NCI-H2227 (cell line): ENCODE data around the gene NWD2.
"Not testable (repeated sequence)": the region's sequence is repeated elsewhere in the genome, so short reads cannot be mapped to it uniquely, and the experiment has no call there.

ENCODE experiments used
- DNase-seq: peaks from one replicate; lab custom pipeline; 2025; ENCODE audit not compliant: unreplicated experiment; lab: John Stamatoyannopoulos, UW

The NWD2 gene

GRCh38 chr4:37392521-37393255 lies 148.1 kb downstream of the NWD2 start:
- DNase-seq: no peak

GRCh38 chr4:37393321-37393720 lies 148.8 kb downstream of the NWD2 start:
- no peak for DNase-seq

- DNase-seq: no peak
Measured at GRCh38 chr4:37393889-37394288, 149.3 kb downstream of the NWD2 start.

DNA sequence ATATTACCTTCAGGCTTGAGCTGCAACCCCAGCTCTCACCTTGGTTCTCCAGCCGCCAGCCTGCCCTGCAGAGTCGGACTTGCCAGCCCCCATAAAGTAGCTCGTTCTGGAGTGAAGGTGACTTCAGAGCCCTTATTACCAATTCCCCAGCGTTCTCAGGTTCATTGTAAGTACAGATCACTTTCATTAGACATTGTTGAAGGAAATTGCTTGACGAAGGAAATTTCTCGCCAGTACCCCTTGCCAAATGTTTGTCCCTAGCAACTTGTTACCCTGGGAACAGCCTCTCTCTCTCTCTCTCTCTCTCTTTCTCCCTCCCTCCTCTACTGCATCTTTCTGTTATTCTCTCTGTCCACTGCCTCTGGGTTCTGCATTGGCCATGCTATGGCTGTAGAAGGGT lies 153.0 kb downstream of the NWD2 start:
- DNase-seq: no peak

DNA sequence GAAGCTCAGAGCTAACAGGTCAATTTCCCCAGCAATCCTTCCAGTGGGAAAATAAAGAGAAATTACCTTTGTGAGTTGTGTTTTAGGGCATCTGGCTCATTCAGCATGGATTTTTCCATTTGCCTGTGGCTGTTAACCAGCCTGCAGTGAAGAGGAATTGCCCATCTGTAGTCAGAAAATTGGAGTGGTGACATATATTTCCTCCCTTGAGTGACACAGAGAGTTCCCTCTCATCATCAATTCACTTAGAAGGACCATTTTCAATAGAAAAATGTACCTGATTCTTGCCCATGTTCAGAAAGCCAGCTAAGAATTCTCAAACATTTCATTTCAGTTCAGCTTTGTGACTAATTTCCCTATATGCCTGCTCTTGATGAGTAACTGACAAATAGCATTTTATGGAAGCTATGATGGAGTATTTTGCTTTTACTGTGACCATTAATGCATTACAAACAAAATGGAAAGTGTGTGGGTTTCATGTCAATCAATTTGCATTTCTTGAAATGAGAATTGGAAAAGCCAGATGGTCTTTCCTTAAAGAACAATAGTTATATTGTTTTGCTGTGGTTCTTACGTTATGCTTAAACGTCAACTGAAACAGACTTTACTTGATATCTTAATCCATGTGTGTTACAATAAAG lies 155.8 kb downstream of the NWD2 start:
- DNase-seq: no peak

DNA sequence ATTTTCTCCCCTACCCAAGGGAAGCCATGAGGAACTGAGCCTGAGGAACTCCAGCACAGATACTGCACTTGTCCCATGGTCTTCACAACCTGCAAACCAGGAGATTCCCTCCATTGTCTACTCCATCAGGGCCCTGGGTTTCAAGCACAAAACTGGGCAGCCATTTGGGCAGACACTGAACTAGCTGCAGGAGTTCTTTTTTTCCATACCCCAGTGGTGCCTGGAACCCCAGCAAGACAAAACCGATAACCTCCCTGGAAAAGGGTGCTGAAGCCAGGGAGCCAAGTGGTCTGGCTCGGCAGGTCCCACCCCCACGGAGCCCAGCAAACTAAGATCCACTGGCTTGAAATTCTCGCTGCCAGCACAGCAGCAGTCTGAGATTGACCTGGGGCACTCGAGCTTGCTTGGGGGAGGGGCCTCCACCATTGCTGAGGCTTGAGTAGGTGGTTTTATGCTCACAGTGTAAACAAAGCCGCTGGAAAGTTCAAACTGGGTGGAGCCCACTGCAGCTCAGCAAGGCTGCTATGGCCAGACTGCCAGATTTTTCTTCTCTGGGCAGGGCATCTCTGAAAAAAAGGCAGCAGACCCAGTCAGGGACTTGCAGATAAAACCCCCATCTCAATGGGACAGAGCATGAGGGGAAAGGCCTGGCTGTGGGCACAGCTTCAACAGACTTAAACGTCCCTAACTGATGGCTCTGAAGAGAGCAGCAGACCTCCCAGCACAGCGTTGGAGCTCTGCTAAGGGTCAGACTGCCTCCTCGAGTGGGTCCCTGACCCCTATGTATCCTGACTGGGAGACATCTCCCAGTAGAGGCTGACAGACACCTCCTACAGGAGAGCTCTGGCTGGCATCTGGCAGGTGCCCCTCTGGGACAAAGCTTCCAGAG lies 163.6 kb downstream of the NWD2 start:
- not testable (repeated sequence) for DNase-seq

DNA sequence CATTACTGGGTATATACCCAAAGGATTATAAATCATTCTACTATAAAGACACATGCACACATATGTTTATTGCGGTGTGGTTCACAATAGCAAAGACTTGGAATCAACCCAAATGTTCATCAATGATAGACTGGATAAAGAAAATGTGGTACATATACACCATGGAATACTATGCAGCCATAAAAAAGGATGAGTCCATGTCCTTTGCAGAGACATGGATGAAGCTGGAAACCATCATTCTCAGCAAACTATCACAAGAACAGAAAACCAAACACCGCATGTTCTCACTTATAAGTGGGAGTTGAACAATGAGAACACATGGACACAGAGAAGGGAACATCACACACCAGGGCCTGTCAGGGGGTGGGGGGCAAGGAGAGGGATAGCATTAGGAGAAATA lies 169.1 kb downstream of the NWD2 start:
- not testable (repeated sequence) for DNase-seq

DNA sequence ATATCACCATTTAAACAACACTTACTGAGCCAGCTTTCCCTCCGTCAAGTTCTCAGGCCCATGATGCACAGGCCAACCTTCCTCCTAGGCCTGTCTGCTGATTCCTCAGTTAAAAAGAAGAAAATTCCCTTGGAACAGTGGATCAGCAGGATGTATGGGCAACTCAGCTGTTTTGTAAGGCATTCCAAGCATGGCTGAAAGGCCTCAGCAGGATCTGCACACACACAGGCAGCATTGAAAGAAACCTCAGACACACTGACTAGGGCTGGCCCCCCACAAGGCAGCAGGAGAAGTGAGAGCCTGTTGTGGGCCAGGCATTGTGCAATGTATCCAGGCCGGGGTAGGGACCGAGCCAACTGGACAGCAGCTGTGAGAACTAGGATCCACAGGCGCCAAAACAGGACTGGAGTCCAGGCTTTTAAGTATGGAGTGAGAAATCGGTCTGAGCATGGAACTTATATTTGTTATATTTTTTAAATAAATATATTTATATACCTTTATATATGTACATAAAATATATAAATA lies 171.4 kb downstream of the NWD2 start:
- DNase-seq: no peak

DNA sequence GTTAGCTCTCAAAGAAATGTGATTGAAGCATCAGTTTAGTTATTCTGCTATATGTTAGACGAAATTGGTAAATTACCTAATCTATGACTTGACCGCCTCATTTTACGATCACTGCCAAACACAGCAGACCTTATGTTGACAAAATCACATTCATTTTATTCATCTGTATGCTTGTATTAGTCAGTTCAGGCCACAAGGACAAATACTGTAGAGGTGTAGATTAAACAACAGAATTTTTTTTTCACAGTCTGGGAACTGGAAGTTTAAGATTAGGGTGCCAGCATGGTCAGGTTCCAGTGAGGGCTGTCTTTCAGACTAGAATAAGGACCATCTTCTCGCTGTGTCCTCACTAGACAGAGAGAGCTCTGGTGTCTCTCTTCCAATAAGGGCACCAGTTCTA lies 177.1 kb downstream of the NWD2 start:
- no peak for DNase-seq

DNA sequence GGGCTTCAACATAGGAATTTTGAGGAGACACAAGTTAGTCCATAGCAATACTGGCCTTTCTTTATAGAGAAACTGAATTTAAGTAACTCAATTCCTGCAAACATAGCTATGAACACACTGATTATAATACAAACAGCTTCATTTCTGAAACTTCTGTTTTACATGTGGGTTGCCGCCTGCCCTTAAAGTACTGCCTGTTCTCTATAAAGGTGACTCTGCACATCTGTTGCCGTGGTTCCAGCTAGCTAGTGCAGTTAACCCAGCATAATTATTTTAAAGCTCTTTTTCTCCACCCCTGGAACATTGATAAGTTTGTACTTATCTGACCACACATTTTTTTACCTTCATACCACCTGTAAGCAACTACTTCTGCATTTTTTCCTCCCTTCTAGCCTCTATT lies 177.6 kb downstream of the NWD2 start:
- DNase-seq: no peak

- no peak for DNase-seq
Measured at GRCh38 chr4:37422638-37423037, 178.1 kb downstream of the NWD2 start.

GRCh38 chr4:37423310-37423709 lies 178.8 kb downstream of the NWD2 start:
- no peak for DNase-seq

DNA sequence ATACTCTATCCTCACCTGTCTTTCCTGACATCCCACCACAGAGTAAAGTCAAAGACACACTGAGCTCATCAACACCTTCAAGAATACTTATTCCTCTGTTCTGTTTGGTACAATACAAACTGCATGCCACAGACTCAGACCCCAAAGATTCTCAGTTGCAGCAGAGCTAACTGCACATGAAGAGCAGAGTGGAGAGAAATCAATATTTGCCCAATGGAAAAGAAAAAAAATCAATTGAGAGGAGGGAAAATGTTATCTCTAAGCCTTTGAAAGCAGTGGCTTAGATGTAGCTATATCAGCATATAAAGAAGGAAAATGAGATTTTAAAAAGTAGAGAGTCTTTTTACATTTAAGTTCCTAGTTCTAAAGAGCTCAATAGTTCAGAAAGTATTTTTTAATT lies 180.2 kb downstream of the NWD2 start:
- DNase-seq: no peak

GRCh38 chr4:37425857-37426256 lies 181.3 kb downstream of the NWD2 start:
- no peak for DNase-seq

DNA sequence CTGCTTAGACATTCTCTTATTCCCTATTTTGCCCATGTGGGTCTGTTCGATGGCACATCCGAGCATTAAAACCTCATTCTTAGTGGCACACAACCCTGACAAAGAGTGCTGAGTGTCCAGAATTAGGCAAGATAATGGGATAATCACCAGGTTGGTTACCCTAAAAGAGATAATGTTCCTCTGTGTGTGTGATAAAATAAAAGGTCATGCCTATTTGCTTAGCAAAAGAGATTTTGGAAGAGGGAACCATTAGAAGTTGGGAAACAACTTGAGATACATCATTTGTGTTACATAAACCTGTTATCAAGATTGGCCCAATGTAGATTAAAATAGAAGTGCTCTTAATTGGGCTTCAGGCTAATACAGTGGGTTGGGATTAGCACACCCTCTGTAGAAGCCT lies 182.7 kb downstream of the NWD2 start:
- no peak for DNase-seq

DNA sequence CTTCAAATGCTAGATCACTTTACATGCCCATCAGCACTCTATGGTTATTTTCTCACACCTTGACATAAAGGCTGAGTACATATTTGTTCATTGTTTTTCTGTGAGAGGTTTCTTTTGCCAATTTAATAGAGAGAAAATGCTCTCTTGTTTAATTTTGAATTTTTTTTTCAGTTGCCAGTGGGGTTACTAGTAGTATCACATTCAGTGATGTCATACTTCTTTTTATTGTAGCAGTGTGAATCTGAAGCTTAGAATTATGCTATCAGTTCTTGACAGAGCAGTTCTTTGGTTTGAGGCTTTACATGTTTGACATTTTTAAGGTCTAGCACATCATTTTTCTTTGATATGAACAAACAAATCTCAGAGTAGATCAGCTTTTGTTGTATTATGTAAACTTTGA lies 185.4 kb downstream of the NWD2 start:
- DNase-seq: no peak

DNA sequence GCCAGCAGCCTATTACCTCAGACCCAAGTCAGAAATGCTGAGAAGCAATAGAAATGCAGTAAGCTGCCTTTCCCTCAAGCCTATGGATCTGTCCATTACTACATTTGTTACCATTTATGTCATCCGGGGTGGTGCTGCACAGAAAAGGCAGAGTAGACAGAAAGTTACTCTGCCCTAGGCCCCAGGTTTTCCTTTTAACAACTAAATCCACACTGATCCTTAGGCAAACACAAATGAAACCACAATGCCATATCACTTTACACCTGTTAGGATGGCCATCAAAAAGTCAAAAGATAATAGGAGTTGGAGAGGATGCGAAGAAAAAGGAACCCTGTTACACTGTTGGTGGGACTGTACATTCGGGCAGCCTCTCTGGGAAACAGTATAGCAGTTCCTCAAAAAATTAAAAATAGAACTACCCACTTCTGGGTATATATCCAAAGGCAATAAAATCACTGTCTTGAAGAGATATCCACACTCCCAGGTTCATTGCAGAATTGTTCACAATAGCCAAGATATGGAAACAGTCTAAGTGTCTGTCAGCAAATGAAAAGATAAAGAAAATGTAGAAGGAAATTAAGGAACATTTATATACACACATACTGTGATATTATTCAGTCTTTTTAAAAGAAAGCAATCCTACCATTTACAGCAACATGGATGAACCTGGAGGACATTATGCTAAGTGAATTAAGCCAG lies 186.3 kb downstream of the NWD2 start:
- no peak for DNase-seq

- DNase-seq: no peak
Measured at GRCh38 chr4:37431417-37431743, 186.8 kb downstream of the NWD2 start.

DNA sequence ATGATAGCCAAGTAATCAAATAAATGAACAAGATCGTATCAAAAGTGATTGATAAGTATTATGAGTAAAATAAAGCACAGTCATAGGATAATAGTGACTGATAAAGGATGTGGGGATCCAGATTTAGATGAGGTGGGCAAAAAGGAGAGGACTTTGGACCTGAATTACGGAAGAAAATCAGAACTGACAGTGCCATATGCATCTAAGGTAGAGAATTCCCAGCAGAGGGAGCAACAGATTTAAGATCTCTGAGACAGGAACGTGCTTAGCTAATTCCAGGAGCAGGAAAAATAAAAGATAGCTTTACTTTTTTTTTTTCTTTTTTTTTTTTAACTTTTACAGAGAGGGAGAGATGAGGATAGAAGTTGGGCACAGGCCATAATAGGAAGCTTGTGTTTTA lies 189.9 kb downstream of the NWD2 start:
- DNase-seq: peak; percentile 0

GRCh38 chr4:37436546-37436945 lies 192.0 kb downstream of the NWD2 start:
- DNase-seq: no peak

DNA sequence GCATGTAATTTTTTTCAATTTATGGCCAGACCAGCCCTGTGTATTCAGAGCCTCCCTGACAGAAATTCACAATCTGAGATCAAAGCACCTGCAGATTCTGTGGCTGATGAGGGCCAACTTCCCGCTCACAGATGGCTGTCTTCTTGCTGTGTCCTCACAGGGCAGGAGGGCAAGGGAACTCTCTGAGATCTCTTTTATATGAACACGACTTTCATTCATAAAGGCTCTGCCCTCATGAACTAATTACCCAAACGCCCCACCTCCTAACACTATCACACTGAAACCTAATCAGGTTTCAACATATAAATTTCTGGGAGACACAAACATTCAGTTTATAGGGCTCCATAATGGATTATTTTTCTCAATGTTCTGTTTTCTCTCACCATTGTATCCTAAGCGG lies 192.6 kb downstream of the NWD2 start:
- no peak for DNase-seq
